K562 (cell line): ENCODE data around the gene ZNF594. TPM values are rescaled to one million over a fixed set of nuclear protein-coding genes. Genes with fewer than 3 reads are reported as not detected.

Experiments used
- ATAC-seq: fragments of 200-7000 bp; cut with Tn5 transposase; 3 replicates; pipeline ENCODE4 v1.9.1; 2020; ENCODE audit warnings: moderate library complexity
- BruUV-seq: library from RNA; stranded (reverse); fragments of 400-500 nt; replicated peaks from 2 replicates; lab custom pipeline; 2021; lab: Mats Ljungman, UMichigan
- CTCF ChIA-PET: fragments of 300-600 bp; formaldehyde crosslinking; extraction: SDS; loops from one replicate; lab custom pipeline; 2021; ENCODE audit warnings: low intra/inter-chr PET ratio; lab: Yijun Ruan, JAX
- POLR2A ChIA-PET: fragments of 300-600, 350-650 bp; sonication (Branson Sonifier 250); formaldehyde crosslinking; extraction: SDS; loops from one replicate; lab custom pipeline; 2021; ENCODE audit warnings: antibody characterized with exemption, inconsistent platforms; lab: Yijun Ruan, JAX
- DNase-seq, 4 experiments: peaks; one replicate each; pipeline versions ENCODE4 v3.0.0 to v3.0.0-alpha.2; 2011 to 2018; ENCODE audit warnings: low spot score in 3 of 4, mixed read lengths in 3 of 4; ENCODE audit errors: extremely low read depth in 1 of 4
- FAIRE-seq: peaks from 2 replicates; lab custom pipeline; 2011; peaks lifted over from hg19 to GRCh38; lab: Jason Lieb, UNC
- H2AFZ ChIP-seq: 2 replicates; pipeline ENCODE4 v1.6.0; 2011; ENCODE audit warnings: low read depth, low read length, control low read depth, inconsistent platforms
- H3K27ac ChIP-seq: fragments of 200-600 bp; 3 replicates; pipeline ENCODE4 v1.8.0; 2011; ENCODE audit warnings: low read depth, mild to moderate bottlenecking, control low read depth, inconsistent platforms, low read length, moderate library complexity, mixed read lengths; ENCODE audit errors: extremely low read depth
- H3K27me3 ChIP-seq, 2 experiments: fragments of 300-600 bp in 1 of 2; 2 replicates in 1 of 2; 3 replicates in 1 of 2; pipeline versions ENCODE4 v1.6.0 to v1.8.0; 2011; ENCODE audit warnings: inconsistent platforms in 2 of 2, low read length in 2 of 2, mild to moderate bottlenecking in 1 of 2, mixed read lengths in 1 of 2, moderate library complexity in 1 of 2; ENCODE audit not compliant: control insufficient read depth in 2 of 2, insufficient read depth in 2 of 2
- H3K36me3 ChIP-seq: fragments of 300-600 bp; 3 replicates; pipeline ENCODE4 v1.8.0; 2011; ENCODE audit warnings: mild to moderate bottlenecking, low read length, inconsistent platforms; ENCODE audit not compliant: control insufficient read depth, insufficient read depth
- H3K4me1 ChIP-seq, 2 experiments: fragments of 200-600 bp in 1 of 2; replicated peaks in 1 of 2; 2 replicates in 1 of 2; 3 replicates in 1 of 2; pipeline versions ENCODE4 v1.5.1 to v1.8.0; 2011; ENCODE audit warnings: inconsistent platforms in 2 of 2, low read length in 2 of 2, mild to moderate bottlenecking in 1 of 2, mixed read lengths in 1 of 2, moderate library complexity in 1 of 2; ENCODE audit not compliant: control insufficient read depth in 2 of 2, insufficient read depth in 2 of 2
- H3K4me2 ChIP-seq: 2 replicates; pipeline ENCODE4 v1.6.1; 2011; ENCODE audit warnings: low read length, control low read depth, inconsistent platforms, mixed read lengths; ENCODE audit not compliant: insufficient read depth
- H3K4me3 ChIP-seq: fragments of 200-600 bp; sonication (generic), shearing (Covaris generic); 2 replicates; pipeline ENCODE4 v1.5.1; 2016; ENCODE audit warnings: control low read depth, inconsistent platforms
- H3K79me2 ChIP-seq: fragments of 200-600 bp; 3 replicates; pipeline ENCODE4 v1.8.0; 2011; ENCODE audit warnings: low read length, inconsistent platforms; ENCODE audit not compliant: control insufficient read depth, insufficient read depth
- H3K9ac ChIP-seq, 2 experiments: 2 replicates each; pipeline versions ENCODE4 v1.6.0 to v1.6.1; 2011; ENCODE audit warnings: low read depth in 2 of 2, low read length in 2 of 2, control low read depth in 1 of 2, inconsistent platforms in 1 of 2, mild to moderate bottlenecking in 1 of 2, mixed read lengths in 1 of 2; ENCODE audit not compliant: insufficient read depth in 1 of 2
- H3K9me1 ChIP-seq: one replicate; pipeline ENCODE4 v1.6.0; 2011; ENCODE audit warnings: inconsistent platforms, mild to moderate bottlenecking, low read length, moderate library complexity; ENCODE audit not compliant: control insufficient read depth, insufficient read depth
- H3K9me3 ChIP-seq: replicated peaks from 2 replicates; pipeline ENCODE4 v1.5.1; 2011; ENCODE audit warnings: low read depth, low read length, inconsistent platforms; ENCODE audit not compliant: control insufficient read depth, insufficient read depth
- H4K20me1 ChIP-seq: replicated peaks from 2 replicates; pipeline ENCODE4 v1.6.1; 2011; ENCODE audit warnings: low read length, inconsistent platforms, mixed read lengths; ENCODE audit not compliant: control insufficient read depth, insufficient read depth
- ZNF75A ChIP-seq: fragments of 450-650 bp; formaldehyde crosslinking; IDR thresholded peaks from 2 replicates; pipeline ENCODE4 v1.4.0; 2020; ENCODE audit warnings: mild to moderate bottlenecking
- WGBS: fragments of 100-300 bp; shearing (Covaris generic); methylation state at CpG from one replicate; pipeline ENCODE4 v1.1.6; 2016; ENCODE audit warnings: low coverage, mixed read lengths; ENCODE audit not compliant: insufficient coverage; ENCODE audit errors: missing lambda C conversion rate; 5-methylcytosine and 5-hydroxymethylcytosine counted together
- in situ Hi-C: fragments of 300-500 bp; cut with MboI; formaldehyde crosslinking; loops from 4 replicates; pipeline ENCODE4 v1.15.0; 2018; ENCODE audit warnings: inconsistent platforms, mixed read lengths
- intact Hi-C: fragments of 100-400 bp; cut with micrococcal nuclease; formaldehyde crosslinking; loops from 2 replicates; pipeline ENCODE4 v1.14.2; 2022
- polyA plus RNA-seq, 8 experiments: library from polyadenylated mRNA; depleted of rRNA in 4 of 8; stranded (reverse) in 5 of 8; unstranded in 3 of 8; fragments of >200 nt; fragmentation: Nextera tagmentation in 2 of 8; fragmentation: Illumina TruSeq in 1 of 8; extraction: Ambion mirVana in 2 of 8; extraction: Trizol in 1 of 8; gene quantifications; 2 replicates each; pipeline versions ENCODE4 v1.2.1 to v1.2.3, GENCODE V29; 2011 to 2014; ENCODE audit warnings: inconsistent platforms in 1 of 8, missing spikeins in 1 of 8
- total RNA-seq, 7 experiments: library from RNA; depleted of rRNA in 6 of 7; stranded (reverse); fragments of >200 nt in 6 of 7; fragmentation: Illumina TruSeq in 2 of 7; extraction: Trizol in 2 of 7; gene quantifications; 2 replicates each; pipeline versions ENCODE4 v1.2.1 to v1.2.3, GENCODE V29; 2011 to 2021; ENCODE audit warnings: low replicate concordance in 1 of 7
- TF ChIP-seq, protein P1 (sequence below), 2 experiments: IDR thresholded peaks in 1 of 2; conservative IDR thresholded peaks in 1 of 2; 2 replicates each; pipeline ENCODE4 v1.6.1; 2016; ENCODE audit warnings: low read depth in 2 of 2, mild to moderate bottlenecking in 1 of 2, missing compliant biosample characterization in 1 of 2, missing genetic modification characterization in 1 of 2, moderate library complexity in 1 of 2

ZNF594 gene
- total and polyA plus RNA-seq, 9 of the 15 experiments (the other 6 are each of a cell fraction or from before 2014, with no cell fraction given), result 0.24 to 4.7 (median 2.6) TPM

DNA sequence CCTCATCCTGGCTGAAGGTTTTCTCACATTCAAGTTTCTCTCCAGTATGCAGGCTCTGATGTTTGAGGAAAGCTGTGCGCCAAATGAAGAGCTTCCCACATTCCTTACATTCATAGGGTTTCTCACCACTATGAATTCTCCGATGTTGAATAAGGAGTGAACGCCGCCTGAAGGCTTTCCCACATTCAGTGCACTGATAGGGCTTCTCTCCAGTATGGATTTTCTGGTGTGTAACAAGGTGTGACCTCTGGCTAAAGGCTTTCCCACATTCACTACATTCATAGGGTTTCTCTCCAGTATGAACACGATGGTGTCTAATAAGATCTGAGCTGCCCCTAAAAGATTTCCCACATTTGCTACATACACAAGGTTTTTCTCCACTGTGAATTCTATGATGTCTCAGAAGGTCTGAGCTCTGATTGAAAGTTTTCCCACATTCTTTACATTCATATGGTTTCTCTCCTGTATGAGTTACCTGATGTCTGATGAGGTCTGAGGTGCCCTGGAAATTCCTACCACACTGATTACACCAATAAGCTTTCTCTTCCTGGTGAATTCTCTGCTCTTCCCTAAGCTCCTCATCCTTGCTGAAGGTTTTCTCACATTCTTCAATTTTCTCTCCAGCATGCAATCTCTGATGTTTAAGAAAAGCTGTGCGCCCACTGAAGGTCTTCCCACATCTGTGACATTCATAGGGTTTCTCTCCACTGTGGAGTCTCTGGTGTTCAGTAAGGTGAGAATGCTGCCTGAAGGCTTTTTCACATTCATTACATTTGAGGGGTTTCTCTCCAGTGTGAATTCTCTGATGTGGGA is 8.9 kb downstream of the ZNF594 start:
- FAIRE-seq, result no peak
- intact Hi-C loops, result loop anchor here (10.0 kb wide), 1 partner anchor 78 kb away; no protein-coding TSS in a partner anchor
- Histone ChIP-seq H3K4me3 (no peak overlapping the region), H3K9me1 (no peaks in the 10 kb centered on the region)
- WGBS, result 90% methylated on average over 4 of the region's 6 CpGs
- no TSS peak for BruUV-seq
- CTCF ChIA-PET, result no interaction called here
- peak; percentile 89 for TF ChIP-seq ZNF75A (CRISPR knock-in tag)
- TF ChIP-seq, protein P1, sequence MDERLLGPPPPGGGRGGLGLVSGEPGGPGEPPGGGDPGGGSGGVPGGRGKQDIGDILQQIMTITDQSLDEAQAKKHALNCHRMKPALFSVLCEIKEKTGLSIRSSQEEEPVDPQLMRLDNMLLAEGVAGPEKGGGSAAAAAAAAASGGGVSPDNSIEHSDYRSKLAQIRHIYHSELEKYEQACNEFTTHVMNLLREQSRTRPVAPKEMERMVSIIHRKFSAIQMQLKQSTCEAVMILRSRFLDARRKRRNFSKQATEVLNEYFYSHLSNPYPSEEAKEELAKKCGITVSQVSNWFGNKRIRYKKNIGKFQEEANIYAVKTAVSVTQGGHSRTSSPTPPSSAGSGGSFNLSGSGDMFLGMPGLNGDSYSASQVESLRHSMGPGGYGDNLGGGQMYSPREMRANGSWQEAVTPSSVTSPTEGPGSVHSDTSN (CRISPR knock-in tag; IDR thresholded peaks at IDR 0.05; ENCODE audit: low read depth), result no peak
- TF ChIP-seq, protein P1 (tag; conservative IDR thresholded peaks at IDR 0.05; ENCODE audit: low read depth), result no peak
- TF ChIP-seq, all 486 proteins: peak for 1
- no peaks in the 10 kb centered on the region for H3K36me3 ChIP-seq
- H3K9ac ChIP-seq, result no peak overlapping the region
- H4K20me1 ChIP-seq, result no peaks in the 10 kb centered on the region
- no peaks in the 10 kb centered on the region for H3K79me2 ChIP-seq
- H2AFZ ChIP-seq, result no peak overlapping the region
- no peak for DNase-seq
- H3K27me3 ChIP-seq, result no peaks in the 10 kb centered on the region
- no peak overlapping the region for H3K4me2 ChIP-seq
- in situ Hi-C loops, result no loop called here
- ATAC-seq, result no peak
- peaks cover 27% of the 10 kb centered on the region for H3K9me3 ChIP-seq
- H3K4me1 ChIP-seq, result no peaks in the 10 kb centered on the region
- POLR2A ChIA-PET, result interaction anchor here (0.5 kb wide), 1 partner anchor 82 kb away, joined by 3 read pairs; no protein-coding TSS in a partner anchor
- H3K27ac ChIP-seq, result no peak overlapping the region
